Subcutaneous adipose tissue (tissue), 4 donors: Measurements from ENCODE around the gene PRELID3B. TPM values are rescaled to one million over a fixed set of nuclear protein-coding genes. Genes with fewer than 3 reads are reported as not detected.

ENCODE experiments used
- CTCF ChIP-seq: fragments of 450-650 bp; IDR thresholded peaks from one replicate; pipeline ENCODE4 v1.5.1; 2016; ENCODE audit warnings: low read depth, mild to moderate bottlenecking, control low read depth, antibody characterized with exemption, moderate library complexity
- total RNA-seq, 4 donors: library from RNA; depleted of rRNA; stranded (reverse); fragments of >200 nt; gene quantifications; one replicate each; pipeline ENCODE4 v1.1.0, GENCODE V29; 2016

The PRELID3B gene
- total RNA-seq, 4 donors from 2014 or later, result 39.2 to 83.2 (median 46.3) TPM

GRCh38 chr20:58996226-58996611 lies 46.4 kb downstream of the PRELID3B start:
- no peak for TF ChIP-seq CTCF

- no peak for TF ChIP-seq CTCF
These were observed 46.9 kb downstream of the PRELID3B start for GRCh38 chr20:58995461-58996225.

GRCh38 chr20:58994390-58995159 lies 48.0 kb downstream of the PRELID3B start:
- no peak for TF ChIP-seq CTCF

DNA sequence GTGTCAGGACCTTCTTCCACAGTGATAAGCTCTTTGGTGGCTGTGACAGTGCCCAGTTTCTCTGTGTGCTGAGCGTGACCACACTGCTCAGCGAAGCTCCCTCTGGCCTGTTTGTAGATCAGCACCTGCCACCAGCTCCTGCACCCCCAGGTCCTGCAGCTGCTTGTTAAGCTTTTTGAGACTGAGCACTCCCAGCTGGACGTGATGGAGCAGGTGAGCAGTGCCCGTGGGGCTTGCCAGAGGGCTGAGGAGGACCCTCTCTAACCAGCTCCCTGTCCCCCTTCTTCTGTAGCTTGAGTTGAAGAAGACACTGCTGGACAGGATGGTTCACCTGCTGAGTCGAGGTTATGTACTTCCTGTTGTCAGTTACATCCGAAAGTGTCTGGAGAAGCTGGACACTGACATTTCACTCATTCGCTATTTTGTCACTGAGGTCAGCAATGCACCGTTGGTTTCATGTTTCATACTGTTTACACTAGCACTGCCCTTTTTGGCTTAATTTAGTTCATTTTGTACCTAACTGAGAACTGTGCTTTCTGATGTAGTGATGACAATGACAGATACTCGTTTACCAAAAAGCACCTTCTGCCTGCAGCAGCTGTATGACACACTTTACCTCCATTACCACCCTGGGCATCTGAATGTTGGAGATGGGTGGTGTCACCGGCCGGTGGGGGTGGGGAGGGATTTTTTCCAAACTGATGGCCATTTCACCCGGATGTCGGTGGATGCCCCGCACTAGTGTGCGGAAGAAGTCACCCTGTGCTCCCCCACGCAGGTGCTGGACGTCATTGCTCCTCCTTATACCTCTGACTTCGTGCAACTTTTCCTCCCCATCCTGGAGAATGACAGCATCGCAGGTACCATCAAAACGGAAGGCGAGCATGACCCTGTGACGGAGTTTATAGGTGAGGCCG lies 49.0 kb downstream of the PRELID3B start:
- no peak for TF ChIP-seq CTCF

DNA sequence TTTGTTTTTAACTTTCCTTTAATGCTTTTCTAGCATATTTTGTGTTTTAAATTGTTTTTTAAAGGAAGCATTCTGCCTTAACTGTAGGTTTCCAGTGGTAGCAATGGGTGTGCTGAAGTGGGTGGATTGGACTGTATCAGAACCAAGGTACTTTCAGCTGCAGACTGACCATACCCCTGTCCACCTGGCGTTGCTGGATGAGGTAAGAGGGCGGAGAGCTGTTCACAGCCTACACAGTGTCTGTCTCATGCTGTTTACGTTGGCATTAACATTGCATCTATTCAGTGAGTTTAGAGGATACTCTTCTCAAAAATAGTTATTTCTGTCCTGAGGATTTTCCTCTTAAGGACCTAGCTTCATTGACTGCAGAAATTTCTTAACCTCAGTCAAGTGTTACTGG lies 49.7 kb downstream of the PRELID3B start:
- TF ChIP-seq CTCF, result no peak

- no peak for TF ChIP-seq CTCF
These were observed 50.9 kb downstream of the PRELID3B start for GRCh38 chr20:58991715-58992114.
